ENCODE measurements around the gene B4GALT2.

B4GALT2 gene

GRCh38 chr1:43978551-43979260 lies at the start of gene B4GALT2:
Gene B4GALT2, plus strand, starts transcription at chr1:43979210. Its CDS starts 1,951 bp downstream, at chr1:43981161.
- DNase-seq, result no peak

GRCh38 chr1:43930168-43930948 lies 48.7 kb upstream of the B4GALT2 start:
- no peak for DNase-seq

GRCh38 chr1:43930949-43931275 lies 48.1 kb upstream of the B4GALT2 start:
- no peak for DNase-seq

- no peak for DNase-seq
These were observed 47.0 kb upstream of the B4GALT2 start for GRCh38 chr1:43931711-43932660.

- no peak for DNase-seq
These were observed 46.1 kb upstream of the B4GALT2 start for GRCh38 chr1:43932786-43933385.

GRCh38 chr1:43933386-43934100 lies 45.5 kb upstream of the B4GALT2 start, which contains the start of gene ARTN:
Gene ARTN, plus strand, starts transcription at chr1:43933801. Its CDS starts 1,856 bp downstream, at chr1:43935657.
- DNase-seq, result no peak

GRCh38 chr1:43934101-43934985 lies 44.7 kb upstream of the B4GALT2 start:
- peak; percentile 35 for DNase-seq

GRCh38 chr1:43934986-43935324 lies 44.1 kb upstream of the B4GALT2 start:
- DNase-seq, result no peak

GRCh38 chr1:43935711-43936427 lies 43.1 kb upstream of the B4GALT2 start:
- DNase-seq, result no peak

GRCh38 chr1:43936431-43937151 lies 42.4 kb upstream of the B4GALT2 start:
- DNase-seq, result no peak

GRCh38 chr1:43937179-43937865 lies 41.7 kb upstream of the B4GALT2 start:
- DNase-seq, result no peak

GRCh38 chr1:43938383-43938782 lies 40.6 kb upstream of the B4GALT2 start:
- no peak for DNase-seq

- no peak for DNase-seq
These were observed 40.0 kb upstream of the B4GALT2 start for GRCh38 chr1:43938892-43939587.

GRCh38 chr1:43942411-43942810 lies 36.6 kb upstream of the B4GALT2 start:
- no peak for DNase-seq

- no peak for DNase-seq
These were observed 34.1 kb upstream of the B4GALT2 start for GRCh38 chr1:43944860-43945259.

GRCh38 chr1:43945674-43946235 lies 33.3 kb upstream of the B4GALT2 start:
- no peak for DNase-seq

- peak; percentile 94 for DNase-seq
These were observed 32.6 kb upstream of the B4GALT2 start, which contains the start of gene IPO13 for GRCh38 chr1:43946236-43947060. Gene IPO13, plus strand, starts transcription at chr1:43946950. Its CDS starts 651 bp downstream, at chr1:43947601.

Measured in CD4-positive, alpha-beta T cell treated with Interleukin-4 for 4 hours (primary cell).